ENCODE measurements around the gene NDUFB3. TPM values are rescaled to one million over a fixed set of nuclear protein-coding genes. Genes with fewer than 3 reads are reported as not detected.
A peak's percentile ranks its signal among the peaks of the same experiment; 100 is the strongest.
"Not testable (repeated sequence)": the region's sequence is repeated elsewhere in the genome, so short reads cannot be mapped to it uniquely, and the experiment has no call there.

NDUFB3 gene
- total RNA-seq, 1 donor: 25.7 TPM

GRCh38 chr2:201114846-201115245, 43.0 kb downstream of the NDUFB3 start:
- no peak for TF ChIP-seq CTCF (IDR thresholded peaks at IDR 0.05; ENCODE audit: extremely low read depth, low read depth, low read length)
- Histone ChIP-seq H3K36me3 (ENCODE audit: insufficient read depth, low read length) (no peaks in the 10 kb centered on the region), H3K27ac (ENCODE audit: low read depth, low read length) (peak overlapping the region; percentile 9), H4K20me1 (ENCODE audit: insufficient read depth, low read length) (no peaks in the 10 kb centered on the region), H3K4me3 (ENCODE audit: insufficient read depth, low read length) (peak overlapping the region; percentile 54), H3K27me3 (ENCODE audit: insufficient read depth, low read length) (no peaks in the 10 kb centered on the region), H3K4me1 (ENCODE audit: insufficient read depth, low read length) (peaks cover 26% of the 10 kb centered on the region), H3K79me2 (ENCODE audit: insufficient read depth, low read length) (peaks cover 26% of the 10 kb centered on the region), H3K4me2 (ENCODE audit: insufficient read depth, low read length) (peak overlapping the region; percentile 97), H3K9me3 (ENCODE audit: low read depth, low read length) (no peaks in the 10 kb centered on the region), H2AFZ (ENCODE audit: low read length) (peak overlapping the region; percentile 57)
- peak; percentile 62 for DNase-seq (ENCODE audit: insufficient read length, low spot score, missing footprints)

GRCh38 chr2:201116115-201116958, 44.5 kb downstream of the NDUFB3 start, which contains the start of gene CFLAR:
Gene CFLAR, plus strand, starts transcription at chr2:201116164. Its CDS starts 13,702 bp downstream, at chr2:201129866.
- Histone ChIP-seq H3K36me3 (ENCODE audit: insufficient read depth, low read length) (no peaks in the 10 kb centered on the region), H3K79me2 (ENCODE audit: insufficient read depth, low read length) (peaks cover 41% of the 10 kb centered on the region), H3K27ac (ENCODE audit: low read depth, low read length) (peak within 1 kb of the TSS; percentile 99), H3K27me3 (ENCODE audit: insufficient read depth, low read length) (no peaks in the 10 kb centered on the region), H3K4me3 (ENCODE audit: insufficient read depth, low read length) (peak within 1 kb of the TSS; percentile 90), H4K20me1 (ENCODE audit: insufficient read depth, low read length) (no peaks in the 10 kb centered on the region), H2AFZ (ENCODE audit: low read length) (peak within 1 kb of the TSS; percentile 84), H3K9me3 (ENCODE audit: low read depth, low read length) (no peaks in the 10 kb centered on the region), H3K4me1 (ENCODE audit: insufficient read depth, low read length) (peaks cover 35% of the 10 kb centered on the region), H3K4me2 (ENCODE audit: insufficient read depth, low read length) (peak within 1 kb of the TSS; percentile 97)
- no peak for TF ChIP-seq CTCF (IDR thresholded peaks at IDR 0.05; ENCODE audit: extremely low read depth, low read depth, low read length)
- DNase-seq (ENCODE audit: insufficient read length, low spot score, missing footprints): peak; percentile 90

GRCh38 chr2:201116959-201117734, 45.3 kb downstream of the NDUFB3 start:
- H3K36me3 ChIP-seq (ENCODE audit: insufficient read depth, low read length): no peaks in the 10 kb centered on the region
- no peaks in the 10 kb centered on the region for H4K20me1 ChIP-seq (ENCODE audit: insufficient read depth, low read length)
- no peaks in the 10 kb centered on the region for H3K9me3 ChIP-seq (ENCODE audit: low read depth, low read length)
- H3K79me2 ChIP-seq (ENCODE audit: insufficient read depth, low read length): peaks cover 49% of the 10 kb centered on the region
- peak overlapping the region; percentile 99 for H3K27ac ChIP-seq (ENCODE audit: low read depth, low read length)
- H3K4me1 ChIP-seq (ENCODE audit: insufficient read depth, low read length): peaks cover 39% of the 10 kb centered on the region
- peak overlapping the region; percentile 97 for H3K4me2 ChIP-seq (ENCODE audit: insufficient read depth, low read length)
- H3K4me3 ChIP-seq (ENCODE audit: insufficient read depth, low read length): peak overlapping the region; percentile 90
- no peaks in the 10 kb centered on the region for H3K27me3 ChIP-seq (ENCODE audit: insufficient read depth, low read length)
- peak overlapping the region; percentile 84 for H2AFZ ChIP-seq (ENCODE audit: low read length)
- TF ChIP-seq CTCF (IDR thresholded peaks at IDR 0.05; ENCODE audit: extremely low read depth, low read depth, low read length): peak; percentile 39
- peak; percentile 89 for DNase-seq (ENCODE audit: insufficient read length, low spot score, missing footprints)

GRCh38 chr2:201117735-201118094, 45.9 kb downstream of the NDUFB3 start:
- H3K27me3 ChIP-seq (ENCODE audit: insufficient read depth, low read length); DNase-seq (ENCODE audit: insufficient read length, low spot score, missing footprints); H2AFZ ChIP-seq (ENCODE audit: low read length); H4K20me1 ChIP-seq (ENCODE audit: insufficient read depth, low read length); H3K36me3 ChIP-seq (ENCODE audit: insufficient read depth, low read length); H3K9me3 ChIP-seq (ENCODE audit: low read depth, low read length): not testable (repeated sequence)
- H3K27ac ChIP-seq (ENCODE audit: low read depth, low read length): peak overlapping the region; percentile 99
- peaks cover 55% of the 10 kb centered on the region for H3K79me2 ChIP-seq (ENCODE audit: insufficient read depth, low read length)
- peaks cover 45% of the 10 kb centered on the region for H3K4me1 ChIP-seq (ENCODE audit: insufficient read depth, low read length)
- peak overlapping the region; percentile 90 for H3K4me3 ChIP-seq (ENCODE audit: insufficient read depth, low read length)
- H3K4me2 ChIP-seq (ENCODE audit: insufficient read depth, low read length): peak overlapping the region; percentile 97

All from osteoblast (primary cell).